Activated CD8-positive, alpha-beta memory T cell treated with anti-CD3 and anti-CD28 coated beads, Interleukin-2, amount 50 U/mL, for 24 hours (primary cell): ENCODE results near the gene PTGR3.

Experiments
- DNase-seq: peaks from one replicate; pipeline ENCODE4 v3.0.0-alpha.2; 2020; ENCODE audit errors: extremely low read depth

The PTGR3 gene

DNA sequence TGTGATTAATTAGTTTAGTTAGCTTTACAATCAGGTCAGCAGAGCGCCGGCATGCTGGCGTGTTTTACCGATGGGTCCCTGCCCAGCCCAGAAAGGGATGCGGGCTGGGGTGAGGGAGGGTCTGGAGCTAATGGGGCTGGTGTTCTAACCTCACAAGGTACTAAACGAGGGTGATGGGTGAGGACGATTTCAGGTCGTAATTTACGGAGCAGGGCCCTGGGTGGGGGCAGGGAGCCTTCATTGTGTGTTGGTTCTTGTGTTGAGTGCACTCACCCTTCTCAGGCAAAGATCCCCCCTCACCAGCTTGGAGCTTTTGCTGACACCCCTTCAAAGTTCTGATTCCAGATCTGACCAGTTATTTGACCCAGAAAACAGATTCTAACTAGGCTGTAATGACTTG is 39.5 kb downstream of the PTGR3 start:
- DNase-seq: no peak

DNA sequence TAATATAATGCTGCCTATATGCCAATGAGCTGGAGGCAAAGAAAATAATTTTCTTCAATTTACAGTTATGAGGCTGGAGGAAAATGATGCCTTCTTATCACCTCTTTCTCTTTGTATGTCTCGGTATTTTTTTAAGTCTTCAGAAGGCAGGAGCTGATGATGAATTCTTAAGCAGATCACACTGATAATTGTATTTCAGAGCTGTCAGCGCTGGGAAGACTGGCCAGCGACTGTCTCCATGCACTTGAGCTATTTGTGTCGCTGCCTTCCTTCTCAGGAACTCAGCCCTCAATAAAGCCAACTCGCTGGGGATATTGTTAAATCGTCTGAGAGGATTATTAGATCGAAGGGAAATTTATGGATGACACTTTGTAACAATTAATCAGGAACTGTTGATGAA is 40.3 kb downstream of the PTGR3 start:
- DNase-seq: no peak

DNA sequence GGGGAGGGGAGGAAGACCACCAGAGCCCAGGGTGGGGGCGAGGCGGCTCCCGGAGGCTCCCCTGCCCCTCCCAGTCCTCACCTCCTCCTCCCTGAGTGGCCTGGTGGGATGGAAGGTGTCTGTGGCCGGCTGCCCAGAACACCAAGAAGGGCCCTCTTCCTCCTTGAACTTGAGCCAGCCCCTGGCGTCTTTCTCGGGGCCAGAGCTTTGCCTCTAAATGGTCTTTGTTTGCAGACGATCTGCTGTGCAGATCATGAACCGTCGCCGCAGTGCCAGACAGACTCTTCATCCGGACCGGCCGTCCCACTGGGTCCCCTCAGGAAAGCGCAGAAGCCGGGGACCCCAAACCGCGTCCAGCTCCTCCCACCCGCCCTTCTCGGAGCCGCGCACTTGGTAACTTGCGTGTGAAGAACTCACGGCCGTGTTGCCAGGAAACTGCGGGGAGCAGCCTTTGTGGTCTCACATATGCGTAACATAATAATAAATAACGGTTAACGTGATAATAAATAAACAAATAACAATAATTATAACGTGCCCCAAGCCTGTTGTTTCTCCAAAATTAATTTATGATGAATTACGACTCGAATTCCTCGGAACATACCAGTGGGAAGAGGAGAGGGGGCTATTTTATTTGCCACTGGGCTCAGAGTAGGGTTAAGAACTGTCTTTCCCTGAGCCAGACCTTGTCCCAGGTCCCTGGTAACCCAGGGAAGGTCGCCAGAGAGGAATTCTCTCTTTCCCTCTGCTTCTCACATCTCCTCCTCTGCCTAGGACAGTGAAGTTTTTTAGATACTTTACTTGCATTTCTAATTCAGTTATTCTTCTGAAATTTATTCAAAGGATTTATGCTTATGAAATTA is 41.0 kb downstream of the PTGR3 start:
- DNase-seq: no peak

DNA sequence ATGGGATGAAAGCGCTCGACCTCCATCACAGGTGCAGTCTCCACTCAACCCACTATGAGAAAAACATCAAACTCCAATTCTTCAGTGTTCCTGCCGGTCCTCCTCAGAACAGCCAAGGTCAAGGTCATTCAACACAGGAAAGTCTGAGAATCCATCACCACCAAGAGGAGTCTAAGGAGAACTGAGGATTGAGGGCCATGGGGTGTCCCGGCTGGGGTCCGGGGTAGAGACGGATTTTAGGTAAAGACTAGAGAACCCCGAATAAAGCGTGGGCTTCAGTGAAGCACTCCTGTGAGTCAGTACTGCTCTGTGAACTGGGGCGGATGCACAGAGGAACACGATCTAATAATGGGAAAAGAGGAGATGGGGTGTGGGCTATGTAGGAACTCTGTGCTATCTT is 41.8 kb downstream of the PTGR3 start:
- DNase-seq: no peak

DNA sequence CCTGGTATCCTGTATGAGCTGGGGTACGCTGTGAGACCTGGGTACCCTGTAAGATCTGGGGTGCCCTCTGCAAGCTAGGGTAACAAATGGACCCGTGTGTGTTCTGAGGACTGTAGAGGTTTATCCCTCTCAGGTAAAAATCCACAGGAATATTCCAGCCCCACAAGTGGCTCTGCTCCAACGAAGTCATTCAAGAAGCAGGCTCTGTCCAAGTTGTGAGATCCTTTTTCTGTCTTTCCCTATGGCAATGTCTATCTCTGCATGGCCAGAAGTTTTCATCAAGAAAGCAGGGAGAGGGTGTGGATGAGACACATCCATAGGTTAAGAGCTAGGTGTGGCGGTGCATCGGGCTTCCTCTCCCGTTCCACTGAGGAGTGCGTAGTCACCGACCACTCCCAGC is 43.0 kb downstream of the PTGR3 start:
- no peak for DNase-seq

DNA sequence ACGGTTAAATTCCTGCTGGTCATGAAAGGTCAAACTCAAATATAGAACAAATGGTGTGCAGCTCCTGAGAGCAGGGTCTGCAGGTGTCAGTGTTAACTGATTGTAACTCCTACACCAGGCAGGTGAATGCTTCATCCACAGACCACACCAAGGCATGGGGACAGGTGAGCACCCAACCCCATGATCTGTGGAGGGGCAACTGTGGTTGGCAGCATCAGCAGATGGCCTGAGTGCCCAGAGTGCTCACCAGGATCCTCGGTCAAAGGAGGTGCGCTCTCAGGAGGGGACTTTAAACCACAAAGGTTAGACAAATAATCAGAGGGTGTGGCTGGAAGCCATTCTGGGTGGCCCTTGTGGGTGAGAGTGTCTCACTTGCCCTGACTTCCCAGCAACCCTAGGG is 44.5 kb downstream of the PTGR3 start:
- DNase-seq: no peak

DNA sequence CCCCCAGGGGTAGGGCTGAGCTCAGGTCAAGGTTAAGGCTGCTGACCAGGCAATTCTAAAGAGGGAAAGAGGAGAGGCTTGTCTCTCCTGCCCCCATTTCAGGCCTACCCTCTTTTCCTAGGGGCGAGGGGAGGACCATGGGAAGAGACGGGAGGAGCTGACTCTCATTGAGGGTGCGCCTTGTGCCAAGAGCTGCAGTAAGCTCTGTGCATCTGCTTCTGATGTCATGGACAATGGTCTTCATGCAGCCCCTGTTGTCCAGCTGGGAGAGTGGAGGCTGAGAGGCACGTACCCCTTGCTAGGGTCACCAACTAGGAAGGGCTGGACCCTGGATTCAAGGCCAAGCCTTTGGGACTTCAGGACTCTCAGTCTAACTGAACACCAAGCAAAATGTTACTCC is 45.2 kb downstream of the PTGR3 start:
- DNase-seq: no peak

DNA sequence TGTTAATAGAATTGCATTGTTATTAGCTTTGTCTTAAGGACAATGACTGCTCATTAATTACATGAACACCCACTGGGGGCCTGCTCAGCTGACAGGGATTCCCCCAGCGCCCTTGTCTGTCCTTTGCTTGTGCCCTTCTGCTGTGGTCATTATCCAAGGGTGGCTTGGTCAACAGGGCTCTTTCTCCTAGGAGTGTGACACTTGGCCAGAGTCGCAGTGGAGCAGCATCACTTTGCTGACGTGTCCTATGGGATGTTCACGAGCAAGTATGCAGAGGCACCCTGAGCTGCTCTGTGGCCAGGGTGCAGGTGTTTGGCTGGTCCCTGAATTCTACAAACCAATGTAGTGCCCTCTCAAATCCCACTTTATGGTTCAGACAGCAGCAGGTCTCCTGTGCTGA is 46.0 kb downstream of the PTGR3 start:
- DNase-seq: no peak

DNA sequence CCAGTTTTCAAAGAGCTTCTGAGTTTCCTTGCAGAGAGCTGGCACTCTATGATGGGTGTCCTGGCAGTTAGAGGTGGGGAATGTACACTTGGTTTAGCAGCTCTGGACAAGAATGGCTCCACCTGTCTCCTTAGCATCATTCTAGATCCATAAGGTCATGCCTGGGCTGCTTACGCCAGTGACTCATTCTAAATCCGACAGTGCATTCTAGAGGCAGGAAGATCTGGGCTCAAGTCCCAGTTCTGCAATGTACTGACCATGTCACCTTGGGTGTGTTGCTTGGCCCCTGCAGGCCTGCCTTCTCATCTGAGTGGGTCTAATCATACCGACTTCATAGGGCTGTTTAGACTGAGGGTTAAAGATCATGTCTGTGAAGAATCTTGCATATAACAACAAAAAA is 46.5 kb downstream of the PTGR3 start:
- DNase-seq: no peak

DNA sequence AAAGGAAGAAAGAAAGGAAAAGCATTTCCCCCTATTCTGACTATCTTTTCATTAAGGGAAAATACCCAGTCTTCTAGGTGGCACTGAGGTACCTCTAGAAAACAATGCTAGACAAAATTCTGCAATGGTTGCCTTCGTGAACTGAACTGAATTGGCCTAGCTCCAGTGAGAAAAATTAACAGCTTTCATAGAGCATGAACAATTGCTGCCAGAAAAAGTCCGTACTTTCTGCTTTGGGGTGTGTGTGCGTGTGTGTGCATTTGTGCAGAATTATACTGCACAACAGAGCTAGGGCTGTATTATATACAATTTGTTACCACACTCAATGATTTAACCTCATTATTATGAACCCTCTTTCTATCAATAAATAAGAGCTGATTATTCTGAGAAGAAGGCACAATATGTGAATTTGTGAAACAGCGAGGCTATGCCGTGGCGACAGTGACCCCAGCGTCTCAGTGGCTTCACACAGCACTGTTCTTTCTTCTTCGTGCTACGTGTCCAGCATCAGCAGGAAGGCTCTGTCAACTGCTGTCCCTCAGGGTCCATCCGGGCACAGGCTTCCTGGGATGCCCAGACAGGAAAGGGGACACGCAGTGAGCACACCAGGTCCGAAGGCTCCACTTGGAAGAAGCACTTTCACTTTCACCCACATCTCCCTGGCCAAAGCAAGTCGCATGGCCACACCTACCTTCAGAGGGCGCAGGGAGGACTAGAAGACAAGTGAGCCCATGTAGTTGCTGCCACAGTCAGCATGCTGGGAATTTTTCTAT is 47.5 kb downstream of the PTGR3 start:
- no peak for DNase-seq

DNA sequence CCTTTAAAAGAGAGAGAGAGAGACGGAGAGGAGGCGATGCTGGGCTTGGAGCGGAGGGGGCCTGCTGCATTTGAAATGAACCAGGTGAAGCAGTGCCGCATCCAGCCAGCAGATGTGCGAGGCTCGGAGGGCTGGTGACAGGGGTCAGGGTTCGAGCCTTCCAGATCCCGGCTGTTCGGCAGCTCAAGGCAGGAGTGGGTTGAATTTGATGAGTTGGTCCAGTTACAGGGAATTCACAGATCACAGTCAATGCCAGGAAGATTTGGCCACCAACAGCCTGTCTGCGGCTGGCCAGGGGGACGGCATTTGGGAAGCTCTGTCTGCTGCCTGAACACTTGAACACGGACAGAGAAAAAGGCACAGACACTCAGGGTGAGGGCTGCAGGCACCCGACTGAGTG is 48.6 kb downstream of the PTGR3 start:
- no peak for DNase-seq

DNA sequence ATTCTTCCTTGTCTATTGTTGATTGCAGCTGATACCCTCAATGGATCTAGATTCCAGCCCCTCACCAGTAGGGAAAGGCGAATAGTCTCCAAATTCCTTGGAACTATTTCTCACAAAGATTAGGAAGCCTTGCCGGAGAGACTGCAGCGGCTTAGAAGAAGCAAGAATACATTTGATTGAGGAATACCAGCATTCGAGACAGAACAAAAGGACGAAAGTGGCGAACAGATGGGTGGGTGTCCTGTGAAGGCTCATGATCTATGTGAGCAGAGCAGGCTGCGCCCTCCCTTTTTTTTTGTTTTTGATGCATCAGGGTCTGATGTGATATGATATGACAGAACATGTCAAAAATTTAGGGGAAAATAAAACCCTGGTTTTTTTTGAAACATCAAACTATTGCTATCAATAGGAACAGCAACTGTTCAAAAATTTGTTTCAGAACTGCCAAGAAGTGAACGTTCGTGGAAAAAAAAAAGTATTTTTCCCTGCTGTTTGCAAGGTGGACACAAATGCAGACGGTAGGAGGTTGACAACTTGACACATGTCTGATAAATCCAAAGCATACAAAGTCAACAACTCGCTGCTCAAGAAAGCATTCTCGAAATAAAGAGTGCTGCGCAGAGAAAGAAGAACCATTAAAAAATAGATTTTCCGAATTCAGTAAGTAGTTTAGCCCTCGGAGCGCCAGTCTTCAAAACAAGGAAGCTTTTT is 49.1 kb downstream of the PTGR3 start:
- DNase-seq: no peak

DNA sequence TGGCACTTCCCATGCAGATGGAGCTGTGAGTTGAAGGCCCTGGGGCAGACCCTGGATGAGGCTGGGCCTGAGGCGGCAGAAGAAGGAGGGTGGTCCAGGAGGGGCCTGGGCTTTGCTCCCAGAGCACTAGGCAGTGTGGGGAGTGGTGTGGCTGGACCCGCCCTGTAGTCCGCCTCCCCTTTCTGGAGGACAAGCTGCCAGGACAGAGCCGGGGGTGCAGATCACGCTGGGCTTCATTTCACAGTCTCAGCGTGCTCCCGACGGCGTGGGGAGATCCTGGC is 49.8 kb downstream of the PTGR3 start:
- DNase-seq: no peak
